OCI-LY1 (cell line): ENCODE data around the gene KIRREL3.

Experiments used
- EZH2 ChIP-seq: fragments of 200-600 bp; sonication (generic), shearing (Covaris generic); IDR thresholded peaks from 2 replicates; pipeline ENCODE4 v1.8.0; 2017; ENCODE audit warnings: borderline replicate concordance, mixed run types, mild to moderate bottlenecking, antibody characterized with exemption, low read length, moderate library complexity, mixed read lengths
- TF ChIP-seq, protein P1 (sequence below): fragments of 200-600 bp; sonication (generic), shearing (Covaris generic); IDR thresholded peaks from 2 replicates; pipeline ENCODE4 v1.5.1; 2017; ENCODE audit warnings: mild to moderate bottlenecking, antibody characterized with exemption, low read length, moderate library complexity, mixed read lengths

- no peak for TF ChIP-seq EZH2
- TF ChIP-seq, protein P1, sequence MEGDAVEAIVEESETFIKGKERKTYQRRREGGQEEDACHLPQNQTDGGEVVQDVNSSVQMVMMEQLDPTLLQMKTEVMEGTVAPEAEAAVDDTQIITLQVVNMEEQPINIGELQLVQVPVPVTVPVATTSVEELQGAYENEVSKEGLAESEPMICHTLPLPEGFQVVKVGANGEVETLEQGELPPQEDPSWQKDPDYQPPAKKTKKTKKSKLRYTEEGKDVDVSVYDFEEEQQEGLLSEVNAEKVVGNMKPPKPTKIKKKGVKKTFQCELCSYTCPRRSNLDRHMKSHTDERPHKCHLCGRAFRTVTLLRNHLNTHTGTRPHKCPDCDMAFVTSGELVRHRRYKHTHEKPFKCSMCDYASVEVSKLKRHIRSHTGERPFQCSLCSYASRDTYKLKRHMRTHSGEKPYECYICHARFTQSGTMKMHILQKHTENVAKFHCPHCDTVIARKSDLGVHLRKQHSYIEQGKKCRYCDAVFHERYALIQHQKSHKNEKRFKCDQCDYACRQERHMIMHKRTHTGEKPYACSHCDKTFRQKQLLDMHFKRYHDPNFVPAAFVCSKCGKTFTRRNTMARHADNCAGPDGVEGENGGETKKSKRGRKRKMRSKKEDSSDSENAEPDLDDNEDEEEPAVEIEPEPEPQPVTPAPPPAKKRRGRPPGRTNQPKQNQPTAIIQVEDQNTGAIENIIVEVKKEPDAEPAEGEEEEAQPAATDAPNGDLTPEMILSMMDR, result no peak
Measured at GRCh38 chr11:126488591-126489370, 511.8 kb downstream of the KIRREL3 start.
